Activated T-helper 2 cell treated with anti-CD3 and anti-CD28 coated beads, Interferon-gamma antibody, Interleukin-2, Interleukin-4, amounts not matched to agents 10 μg/mL and 5 μg/mL and 100 μg/mL, durations not matched to agents 14 hours and 24 hours and 36 hours (primary cell): ENCODE results near the gene DUSP28. TPM values are rescaled to one million over a fixed set of nuclear protein-coding genes. Genes with fewer than 3 reads are reported as not detected.

Experiments
- DNase-seq: peaks from one replicate; pipeline ENCODE4 v3.0.0; 2021; ENCODE audit warnings: low spot score
- H3K27ac Mint-ChIP-seq: one replicate; pipeline ENCODE4 v1.8.0; 2021; ENCODE audit warnings: mixed read lengths
- H3K27me3 Mint-ChIP-seq: one replicate; pipeline ENCODE4 v1.8.0; 2021; ENCODE audit warnings: low read depth, mixed read lengths
- H3K36me3 Mint-ChIP-seq: one replicate; pipeline ENCODE4 v1.8.0; 2021; ENCODE audit warnings: low read depth, mixed read lengths
- H3K4me1 Mint-ChIP-seq: one replicate; pipeline ENCODE4 v1.8.0; 2021; ENCODE audit warnings: low read depth, mixed read lengths
- H3K4me3 Mint-ChIP-seq: one replicate; pipeline ENCODE4 v1.8.0; 2021; ENCODE audit warnings: low read depth, mild to moderate bottlenecking, moderate library complexity, mixed read lengths
- H3K9me3 Mint-ChIP-seq: one replicate; pipeline ENCODE4 v1.8.0; 2021; ENCODE audit warnings: mixed read lengths
- intact Hi-C: fragments of 100-400 bp; cut with micrococcal nuclease; formaldehyde crosslinking; loops from one replicate; pipeline ENCODE4 v1.15.1; 2023
- total RNA-seq: library from RNA; stranded (reverse); gene quantifications from 2 replicates; pipeline ENCODE4 v1.2.3, GENCODE V29; 2022

The DUSP28 gene, protein sequence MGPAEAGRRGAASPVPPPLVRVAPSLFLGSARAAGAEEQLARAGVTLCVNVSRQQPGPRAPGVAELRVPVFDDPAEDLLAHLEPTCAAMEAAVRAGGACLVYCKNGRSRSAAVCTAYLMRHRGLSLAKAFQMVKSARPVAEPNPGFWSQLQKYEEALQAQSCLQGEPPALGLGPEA
- total RNA-seq = 4.8 and 6.5 TPM in 2 replicates

DNA sequence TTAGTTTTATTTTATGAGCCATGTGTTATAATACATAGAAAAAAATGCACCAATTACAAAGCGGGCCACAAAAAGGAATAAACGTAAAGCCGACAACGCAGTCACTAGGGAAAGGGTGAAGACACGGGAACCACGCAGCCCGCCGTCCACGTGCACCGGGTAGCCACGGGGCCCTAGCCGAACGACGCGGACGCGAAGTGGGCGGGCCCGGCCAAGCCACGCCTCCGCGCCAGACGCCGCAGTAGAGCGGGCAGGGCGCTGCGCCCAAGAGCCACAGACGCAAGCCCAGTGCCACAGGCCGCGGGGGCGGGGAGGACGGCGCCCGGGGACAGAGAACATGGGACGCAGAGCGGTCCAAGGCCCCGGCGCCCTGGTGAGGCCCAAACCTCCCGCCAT is at the start of gene DUSP28:
Gene DUSP28 (plus strand): TSS at position 274 of the 396 bp plus-strand sequence. CDS start 328 bp downstream, outside the sequence.
- Mint-ChIP-seq H3K4me3 (peak within 1 kb of the TSS; percentile 86), H3K9me3 (no peaks in the 10 kb centered on the region), H3K4me1 (peaks cover 58% of the 10 kb centered on the region), H3K27me3 (no peaks in the 10 kb centered on the region), H3K27ac (peak within 1 kb of the TSS; percentile 87), H3K36me3 (peaks cover 57% of the 10 kb centered on the region)
- intact Hi-C loops = loop anchor here (2.0 to 10.0 kb wide), 5 partner anchors 125 to 755 kb away; partner anchors contain the start of genes GPC1, HDLBP, NDUFA10 and PPP1R7
- DNase-seq = peak; percentile 88

DNA sequence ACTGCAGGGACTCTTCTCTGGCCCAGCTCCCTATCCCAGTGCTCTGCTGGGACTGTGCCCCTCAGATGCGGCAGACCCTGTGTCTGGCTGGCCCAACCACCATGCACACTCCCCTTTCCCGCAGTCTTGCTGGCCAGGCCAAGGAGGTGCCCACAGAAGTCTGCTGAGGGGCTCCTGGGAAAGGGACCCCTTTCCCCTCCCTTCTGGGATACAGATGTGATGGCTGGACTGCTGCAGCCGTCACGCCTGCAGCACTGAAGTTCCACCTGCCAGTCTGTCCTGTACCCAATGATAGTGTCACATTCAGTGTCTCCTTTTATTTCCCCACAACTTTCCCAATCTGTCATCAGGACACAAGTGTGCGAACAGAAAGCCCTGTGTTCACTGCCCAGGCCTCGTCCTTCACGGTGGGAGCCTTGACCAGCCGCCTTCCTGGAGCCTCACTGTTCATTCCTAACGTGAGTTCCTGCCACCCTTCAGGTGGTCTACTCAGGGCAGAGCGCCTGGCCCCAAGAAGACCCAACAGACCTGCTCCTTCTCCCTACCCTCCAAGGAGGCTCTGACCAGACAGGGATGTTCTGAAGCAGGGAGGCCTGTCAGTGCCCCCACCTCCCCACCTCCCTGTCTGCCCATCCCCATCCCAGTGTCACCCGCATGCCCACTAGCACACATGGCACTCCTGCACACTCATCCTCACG is 49.5 kb upstream of the DUSP28 start:
- Mint-ChIP-seq H3K27me3 (no peaks in the 10 kb centered on the region), H3K4me1 (peaks cover 11% of the 10 kb centered on the region), H3K9me3 (no peaks in the 10 kb centered on the region), H3K4me3 (no peak overlapping the region), H3K27ac (no peak overlapping the region), H3K36me3 (no peaks in the 10 kb centered on the region)
- intact Hi-C loops = no loop called here
- DNase-seq = no peak

DNA sequence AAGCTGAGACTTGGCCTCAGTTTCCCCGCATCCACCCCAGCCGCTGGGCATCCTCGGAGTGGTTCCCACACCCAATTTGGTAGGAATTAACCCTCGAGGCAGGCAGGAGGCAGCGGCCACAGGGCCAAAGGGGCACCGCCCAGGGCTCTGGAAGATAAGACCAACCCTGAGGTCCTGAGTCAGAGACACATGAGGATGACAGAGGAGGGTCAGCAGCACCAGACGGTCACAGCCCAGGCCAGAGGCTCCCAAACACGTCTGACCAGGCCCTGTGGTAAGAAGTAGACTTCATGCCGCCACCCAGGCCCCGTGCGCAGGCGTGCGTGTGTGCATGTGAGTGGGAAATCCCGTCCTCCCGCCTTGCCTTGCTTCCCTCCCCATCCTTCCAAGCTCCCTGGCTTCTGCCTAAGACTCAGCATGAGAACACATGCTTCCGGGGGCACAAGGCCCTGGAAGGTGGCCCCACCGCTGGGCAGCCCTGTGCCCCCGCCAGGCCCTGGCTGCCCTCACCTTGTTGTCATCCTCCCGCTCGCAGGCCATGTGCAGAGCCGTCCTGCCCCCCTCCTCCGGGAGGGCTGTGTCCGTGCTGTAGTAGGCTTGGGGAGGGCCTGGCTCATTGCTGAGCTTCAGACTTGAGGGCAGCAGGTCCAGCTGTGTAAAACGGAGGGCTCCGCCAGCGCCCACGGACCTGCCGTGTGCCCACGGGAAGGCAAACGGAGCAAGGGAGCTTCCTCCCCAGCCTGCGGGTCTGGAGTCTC is 48.6 kb upstream of the DUSP28 start:
- H3K27ac Mint-ChIP-seq = no peak overlapping the region
- peaks cover 11% of the 10 kb centered on the region for H3K4me1 Mint-ChIP-seq
- H3K9me3 Mint-ChIP-seq = no peaks in the 10 kb centered on the region
- no peaks in the 10 kb centered on the region for H3K27me3 Mint-ChIP-seq
- peak; percentile 5 for DNase-seq
- intact Hi-C loops = no loop called here
- H3K36me3 Mint-ChIP-seq = no peaks in the 10 kb centered on the region
- H3K4me3 Mint-ChIP-seq = no peak overlapping the region

DNA sequence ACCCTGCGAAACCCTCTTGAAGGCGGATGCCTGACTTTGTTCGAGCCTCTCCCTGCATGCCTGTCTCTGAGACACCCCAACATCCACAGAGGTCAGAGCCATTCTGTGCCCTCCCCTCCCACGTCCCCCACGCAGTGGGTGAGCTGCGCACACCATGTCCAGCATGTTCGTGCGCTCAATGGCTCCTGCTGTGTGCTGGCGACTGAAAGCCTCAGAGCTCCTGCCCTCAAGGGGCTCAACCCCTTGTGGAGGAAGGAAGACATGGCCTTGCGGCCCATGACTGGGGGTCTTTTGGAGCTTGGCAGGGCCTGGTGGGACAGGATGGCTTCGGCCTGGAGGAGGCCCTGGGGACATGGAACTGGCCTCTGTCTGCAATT is 48.1 kb upstream of the DUSP28 start:
- peak; percentile 3 for DNase-seq
- Mint-ChIP-seq H3K4me1 (peaks cover 11% of the 10 kb centered on the region), H3K9me3 (no peaks in the 10 kb centered on the region), H3K4me3 (no peak overlapping the region), H3K27ac (no peak overlapping the region), H3K27me3 (no peaks in the 10 kb centered on the region), H3K36me3 (no peaks in the 10 kb centered on the region)
- intact Hi-C loops = no loop called here

DNA sequence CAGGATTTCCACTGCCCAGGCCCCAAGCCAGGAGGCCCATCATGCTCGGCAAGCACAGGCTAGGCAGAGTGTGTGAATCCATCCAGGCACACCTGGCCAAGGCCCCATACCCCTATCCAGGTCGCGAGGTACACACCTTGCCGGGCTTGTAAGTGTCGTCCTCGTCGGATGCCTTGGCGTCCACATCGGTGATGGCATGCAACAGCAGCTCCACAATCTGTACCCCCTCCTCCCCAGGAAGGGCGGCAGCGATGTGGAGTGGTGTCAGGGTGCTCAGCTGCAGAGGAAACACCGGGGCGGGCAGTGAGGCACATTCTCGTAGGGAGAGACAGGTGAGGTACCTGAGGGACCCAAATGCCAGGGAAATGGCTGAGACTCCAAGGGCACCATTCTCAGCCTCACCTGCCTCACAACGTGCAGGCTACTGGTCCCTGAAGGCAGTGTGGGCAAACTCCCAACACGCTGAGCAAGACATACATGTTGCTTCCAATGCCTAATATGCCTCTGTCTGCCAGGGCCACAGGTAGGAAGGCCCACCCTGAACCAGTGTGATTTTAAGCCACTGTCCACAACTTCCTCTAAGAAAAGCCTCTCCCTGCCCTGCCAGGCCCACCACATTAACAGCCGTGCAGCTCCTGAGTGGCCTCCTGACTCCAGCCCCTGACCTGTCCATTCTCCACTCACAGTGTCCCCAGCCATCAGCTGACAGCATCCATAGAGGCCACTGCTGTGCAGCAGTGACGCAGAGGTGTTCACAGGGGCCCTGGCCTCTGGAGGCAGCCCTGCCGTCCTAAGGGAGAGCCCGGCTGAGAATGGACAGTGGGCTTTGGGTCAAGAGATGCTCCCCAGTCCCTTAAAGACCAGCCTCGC is 47.3 kb upstream of the DUSP28 start:
- Mint-ChIP-seq H3K4me1 (peaks cover 11% of the 10 kb centered on the region), H3K27me3 (no peaks in the 10 kb centered on the region), H3K27ac (no peak overlapping the region), H3K4me3 (no peak overlapping the region), H3K9me3 (no peaks in the 10 kb centered on the region), H3K36me3 (no peaks in the 10 kb centered on the region)
- intact Hi-C loops = no loop called here
- DNase-seq = peak; percentile 7

DNA sequence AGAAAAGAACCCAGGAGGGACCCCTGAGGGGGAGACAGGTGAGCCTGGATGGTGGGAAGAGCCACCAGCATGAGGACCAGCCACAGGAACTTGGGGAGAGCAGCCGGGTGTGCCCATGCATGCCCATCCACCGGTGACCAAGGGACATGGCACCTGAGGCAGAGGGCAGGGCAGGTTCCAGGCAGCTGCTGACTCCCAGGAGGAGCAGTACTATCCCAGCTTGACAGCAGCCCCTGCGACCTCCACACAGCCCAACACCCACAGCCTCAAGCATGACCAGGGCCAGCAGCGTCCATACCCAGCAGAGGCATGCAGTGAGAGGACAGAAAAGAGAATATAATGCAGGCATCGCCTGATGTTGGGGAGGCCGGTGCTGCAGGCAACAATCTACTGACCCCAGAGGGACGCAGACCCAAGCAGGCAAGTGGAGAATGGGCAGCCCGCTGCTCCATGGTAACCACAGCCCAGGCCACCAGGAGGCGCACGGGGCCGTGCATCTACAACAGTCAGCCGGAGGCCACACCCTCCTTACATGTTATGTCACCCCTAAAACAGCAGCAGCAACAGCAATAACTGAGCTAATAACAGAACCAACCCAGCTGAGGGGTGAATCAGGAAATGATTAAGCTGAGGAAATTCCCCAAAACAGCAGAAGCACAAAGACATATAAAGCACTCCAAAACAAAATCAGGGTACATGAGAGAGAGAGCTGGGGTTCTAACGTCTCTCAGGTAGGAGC is 46.4 kb upstream of the DUSP28 start:
- H3K9me3 Mint-ChIP-seq = no peaks in the 10 kb centered on the region
- H3K27me3 Mint-ChIP-seq = no peaks in the 10 kb centered on the region
- H3K27ac Mint-ChIP-seq = peak overlapping the region; percentile 43
- intact Hi-C loops = loop anchor here (1.0 kb wide), 3 partner anchors 43 to 192 kb away; no protein-coding TSS in a partner anchor
- peaks cover 11% of the 10 kb centered on the region for H3K4me1 Mint-ChIP-seq
- peak; percentile 74 for DNase-seq
- H3K4me3 Mint-ChIP-seq = no peak overlapping the region
- peaks cover under 1% of the 10 kb centered on the region for H3K36me3 Mint-ChIP-seq

DNA sequence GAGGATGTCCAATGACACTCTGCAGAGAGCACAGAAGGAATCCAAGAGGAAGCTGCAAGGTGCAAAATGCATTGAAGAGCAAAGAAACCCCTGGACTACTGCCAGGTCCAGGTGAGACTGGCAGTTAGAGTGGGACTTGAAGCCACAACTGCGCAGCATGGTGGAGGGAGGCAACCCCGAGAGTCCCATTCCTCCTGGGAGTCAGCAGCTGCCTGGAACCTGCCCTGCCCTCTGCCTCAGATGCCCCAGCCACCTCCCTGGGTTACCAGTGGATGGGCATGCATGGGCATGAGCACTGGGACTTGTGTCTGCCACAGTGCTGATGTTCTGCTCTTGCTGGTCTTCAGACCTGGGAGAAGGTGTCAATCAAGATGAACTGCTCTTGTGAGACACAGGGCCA is 45.5 kb upstream of the DUSP28 start:
- no peak overlapping the region for H3K27ac Mint-ChIP-seq
- H3K36me3 Mint-ChIP-seq = peaks cover 5% of the 10 kb centered on the region
- H3K9me3 Mint-ChIP-seq = no peaks in the 10 kb centered on the region
- intact Hi-C loops = loop anchor here (1.0 kb wide), 3 partner anchors 42 to 191 kb away; no protein-coding TSS in a partner anchor
- no peak overlapping the region for H3K4me3 Mint-ChIP-seq
- H3K4me1 Mint-ChIP-seq = peaks cover 11% of the 10 kb centered on the region
- no peak for DNase-seq
- no peaks in the 10 kb centered on the region for H3K27me3 Mint-ChIP-seq

DNA sequence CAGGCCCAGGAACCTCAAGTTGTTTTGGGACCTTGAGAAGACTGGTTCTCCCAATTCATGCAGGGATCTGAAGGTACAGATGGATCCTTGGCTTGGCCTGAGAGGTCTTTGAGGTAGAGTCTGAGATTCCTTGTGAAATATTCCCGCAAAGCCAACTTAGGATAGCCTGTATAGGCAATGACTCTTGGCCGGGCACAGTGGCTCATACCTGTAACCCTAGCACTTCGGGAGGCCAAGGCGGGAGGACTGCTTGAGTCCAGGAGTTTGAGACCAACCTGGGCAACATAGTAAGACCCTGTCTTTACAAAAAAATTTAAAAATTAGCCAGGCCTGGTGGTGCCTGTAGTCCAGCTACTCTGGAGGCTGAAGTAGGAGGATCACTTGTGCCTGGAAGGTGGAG is 42.8 kb upstream of the DUSP28 start:
- H3K27me3 Mint-ChIP-seq = no peaks in the 10 kb centered on the region
- H3K4me1 Mint-ChIP-seq = peaks cover 11% of the 10 kb centered on the region
- no peak overlapping the region for H3K4me3 Mint-ChIP-seq
- DNase-seq = no peak
- H3K27ac Mint-ChIP-seq = no peak overlapping the region
- H3K9me3 Mint-ChIP-seq = peaks cover 3% of the 10 kb centered on the region
- intact Hi-C loops = no loop called here
- peaks cover 18% of the 10 kb centered on the region for H3K36me3 Mint-ChIP-seq

DNA sequence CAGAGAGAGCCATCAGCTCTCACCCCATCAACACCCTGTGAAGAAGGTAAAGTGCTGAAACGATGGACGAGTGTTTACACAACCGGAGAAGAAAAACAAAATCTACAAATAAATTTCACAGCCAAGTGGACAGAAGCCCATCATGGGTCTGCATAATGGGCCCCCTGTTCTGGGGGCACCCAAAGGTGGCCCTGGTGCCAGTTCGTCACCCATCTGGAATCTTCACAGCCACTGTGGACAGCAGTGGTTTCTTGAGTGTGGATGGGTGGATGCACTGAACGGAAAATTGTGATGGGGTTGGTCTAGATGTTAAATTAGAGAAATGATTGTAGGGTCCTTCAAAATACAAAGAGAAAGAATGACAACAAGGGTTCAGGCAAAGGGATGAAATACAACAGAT is 41.2 kb upstream of the DUSP28 start:
- H3K27me3 Mint-ChIP-seq = no peaks in the 10 kb centered on the region
- H3K27ac Mint-ChIP-seq = no peak overlapping the region
- H3K4me1 Mint-ChIP-seq = peaks cover 3% of the 10 kb centered on the region
- H3K36me3 Mint-ChIP-seq = peaks cover 34% of the 10 kb centered on the region
- no peak overlapping the region for H3K4me3 Mint-ChIP-seq
- peaks cover 11% of the 10 kb centered on the region for H3K9me3 Mint-ChIP-seq
- intact Hi-C loops = no loop called here
- DNase-seq = no peak

DNA sequence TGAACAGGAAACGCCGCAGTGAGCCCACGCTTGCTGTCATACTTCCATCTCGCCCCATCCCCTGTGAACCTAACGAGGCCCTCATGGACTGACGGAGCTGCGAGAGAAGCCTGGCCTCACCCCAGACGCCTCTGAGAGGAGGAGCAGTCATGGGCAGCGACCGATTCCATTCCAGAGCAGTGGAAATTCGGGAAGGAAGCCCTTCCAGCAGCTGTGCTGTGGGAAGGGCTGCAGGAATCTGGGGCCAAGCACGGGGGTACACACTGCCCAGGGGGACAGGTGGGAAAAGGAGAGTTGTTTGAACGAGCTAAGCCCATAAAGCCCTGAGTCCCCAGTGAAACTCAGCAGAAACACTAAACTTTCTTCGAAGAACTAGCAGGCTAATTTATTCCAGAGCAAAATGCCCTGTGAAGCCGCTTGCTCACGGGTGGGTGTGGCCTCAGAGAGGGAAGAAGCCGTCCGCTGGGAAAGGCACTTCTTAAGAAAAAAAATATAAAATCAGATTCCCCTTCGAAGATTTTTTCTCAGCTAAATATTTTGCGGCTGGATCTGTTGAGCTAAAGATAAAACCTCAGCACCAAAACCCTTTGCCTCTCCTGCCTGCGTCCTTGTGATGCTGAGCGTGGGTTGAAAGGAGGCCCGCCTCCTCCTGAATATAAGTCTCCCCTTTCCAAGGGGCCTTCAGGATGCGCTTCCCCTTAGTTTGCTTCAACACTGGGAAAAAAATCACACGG is 40.6 kb upstream of the DUSP28 start:
- H3K27me3 Mint-ChIP-seq = no peaks in the 10 kb centered on the region
- peaks cover 40% of the 10 kb centered on the region for H3K36me3 Mint-ChIP-seq

DNA sequence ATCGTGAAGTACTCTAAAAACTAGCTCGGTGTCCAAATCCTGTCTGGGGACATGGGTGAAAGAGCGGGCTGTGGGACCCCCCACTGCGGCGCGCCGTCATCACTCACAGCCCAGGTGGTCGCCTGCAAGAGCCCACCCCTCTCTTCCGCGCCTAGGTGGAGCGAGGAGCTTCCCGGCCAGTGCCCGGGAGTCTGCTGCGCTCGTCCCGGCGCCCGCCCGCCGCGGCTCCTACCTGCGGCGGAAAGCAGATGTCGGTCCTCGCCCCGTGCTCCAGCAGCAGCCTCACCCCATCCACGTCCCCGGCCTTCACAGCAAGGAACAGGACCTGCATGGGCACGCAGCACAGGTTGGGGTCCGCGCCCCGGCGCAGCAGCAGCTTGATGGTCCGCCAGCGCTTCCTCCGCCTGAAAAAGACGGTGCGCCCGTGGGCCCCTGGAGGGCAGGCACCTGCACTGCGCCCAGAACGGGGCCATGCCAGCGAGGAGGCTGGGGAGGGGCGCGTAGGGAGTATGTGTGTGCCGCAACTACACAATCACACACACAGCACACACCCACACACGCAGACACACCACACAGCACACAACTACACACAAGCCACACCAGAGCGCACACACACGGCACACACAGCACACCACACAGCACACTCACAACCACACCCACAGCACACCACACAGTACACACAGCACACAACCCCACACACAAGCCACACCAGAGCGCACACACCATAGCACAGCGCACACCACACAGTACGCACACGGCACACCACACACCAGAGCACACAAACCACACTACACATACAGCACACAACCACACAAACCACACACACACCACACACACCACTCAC is 39.8 kb upstream of the DUSP28 start:
- H3K27me3 Mint-ChIP-seq = no peaks in the 10 kb centered on the region
- no peak for DNase-seq
- H3K27ac Mint-ChIP-seq = no peak overlapping the region
- H3K9me3 Mint-ChIP-seq = peaks cover 25% of the 10 kb centered on the region
- no peaks in the 10 kb centered on the region for H3K4me1 Mint-ChIP-seq
- intact Hi-C loops = no loop called here
- H3K4me3 Mint-ChIP-seq = no peak overlapping the region
- H3K36me3 Mint-ChIP-seq = peaks cover 48% of the 10 kb centered on the region

More for the DNA sequence above, 40.6 kb upstream of the DUSP28 start:
- intact Hi-C loops = no loop called here
- Mint-ChIP-seq H3K27ac (no peak overlapping the region), H3K9me3 (peaks cover 17% of the 10 kb centered on the region), H3K4me3 (no peak overlapping the region), H3K4me1 (no peaks in the 10 kb centered on the region)
- DNase-seq = no peak
